Fibroblast of lung (primary cell): ENCODE data around the gene PPIF.

Experiments
- CTCF ChIP-seq, 2 donors: IDR thresholded peaks in 1 of 2; conservative IDR thresholded peaks in 1 of 2; 1 replicate in 1 of 2; 2 replicates in 1 of 2; pipeline ENCODE4 v1.5.1; 2011 to 2012; ENCODE audit warnings: low read length in 2 of 2, control low read depth in 1 of 2, inconsistent platforms in 1 of 2, low read depth in 1 of 2, mild to moderate bottlenecking in 1 of 2
- EZH2 ChIP-seq: IDR thresholded peaks from 2 replicates; pipeline ENCODE4 v1.5.1; 2012; ENCODE audit warnings: low read length, control low read depth, mild to moderate bottlenecking; ENCODE audit errors: missing control alignments

GRCh38 chr10:79384773-79385391 lies 37.6 kb downstream of the PPIF start:
- TF ChIP-seq CTCF (conservative IDR thresholded peaks at IDR 0.05 in 1 of 2, IDR thresholded peaks at IDR 0.05 in 1 of 2; ENCODE audit: low read depth in 1 of 2, low read length in 2 of 2) (no peak), EZH2 (no peak)
